HG03520 (cell line): Measurements from ENCODE around the gene WDFY3.

Source experiments
- ATAC-seq: cut with Tn5 transposase; IDR thresholded peaks from one replicate; pipeline ENCODE4 v1.9.1; 2021; ENCODE audit warnings: mild to moderate bottlenecking, moderate library complexity; ENCODE audit not compliant: unreplicated experiment

Gene WDFY3

GRCh38 chr4:84966382-84967242 lies at the start of gene WDFY3:
Gene WDFY3, minus strand, starts transcription at chr4:84966690. Its CDS starts 106,099 bp downstream, at chr4:84860591.
- ATAC-seq: no peak

- ATAC-seq: no peak
Measured at GRCh38 chr4:85005865-85006377, 39.4 kb upstream of the WDFY3 start.

DNA sequence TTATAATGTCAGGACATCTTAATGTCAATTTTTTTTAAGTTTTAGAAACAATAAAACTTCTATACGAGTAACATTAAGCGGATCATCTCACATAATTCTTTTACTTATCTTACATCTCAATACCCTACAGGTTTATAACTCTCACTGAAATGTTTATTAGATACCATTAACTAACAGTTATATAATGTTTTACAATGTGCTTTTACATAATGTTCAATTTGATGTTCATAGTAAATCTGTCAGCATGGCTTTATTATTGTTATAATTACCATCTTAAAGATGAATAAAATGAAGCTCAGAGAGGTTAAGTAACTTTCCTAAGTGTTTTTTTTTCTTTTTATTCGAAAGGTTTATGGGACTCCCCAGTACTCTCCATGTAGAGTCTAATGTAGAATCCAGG lies 33.9 kb upstream of the WDFY3 start:
- no peak for ATAC-seq

DNA sequence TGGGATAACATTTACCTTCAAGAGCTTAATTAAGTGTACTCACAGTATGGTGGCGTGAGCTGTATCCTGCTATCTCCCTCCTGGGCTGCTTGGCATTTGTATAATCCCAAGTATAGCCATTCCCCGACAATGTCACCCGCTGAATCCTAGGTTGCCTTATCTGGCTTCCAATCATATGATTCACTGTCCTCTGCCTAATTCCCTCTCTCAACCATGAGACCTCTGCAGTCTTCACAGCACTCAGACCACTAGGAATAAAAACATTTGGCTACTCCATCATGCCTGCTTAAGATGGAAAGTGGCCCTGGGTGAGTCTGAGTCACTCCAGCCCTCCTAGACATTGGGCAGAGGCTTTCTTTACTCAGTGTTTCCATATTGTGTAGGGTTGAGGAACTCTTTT lies 28.9 kb upstream of the WDFY3 start:
- no peak for ATAC-seq

GRCh38 chr4:84994280-84994679 lies 27.8 kb upstream of the WDFY3 start:
- no peak for ATAC-seq

DNA sequence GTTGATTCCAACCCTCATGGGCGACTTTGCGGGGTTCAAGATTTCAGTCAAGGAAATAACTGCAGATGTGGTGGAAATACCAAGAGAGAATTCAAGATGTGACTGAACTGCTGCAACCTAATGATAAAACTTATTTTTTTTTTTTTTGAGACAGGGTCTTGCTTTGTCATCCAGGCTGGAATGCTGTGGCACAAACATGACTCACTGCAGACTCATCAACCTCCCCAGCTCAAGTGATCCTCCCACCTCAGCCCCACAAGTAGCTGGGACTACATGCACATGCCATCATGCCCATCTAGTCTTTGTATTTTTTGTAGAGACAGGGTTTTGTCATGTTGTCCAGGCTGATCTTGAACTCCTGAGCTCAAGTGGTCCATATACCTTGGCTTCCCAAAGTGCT lies 19.5 kb upstream of the WDFY3 start:
- no peak for ATAC-seq

- no peak for ATAC-seq
Measured at GRCh38 chr4:84977396-84977795, 10.9 kb upstream of the WDFY3 start.

DNA sequence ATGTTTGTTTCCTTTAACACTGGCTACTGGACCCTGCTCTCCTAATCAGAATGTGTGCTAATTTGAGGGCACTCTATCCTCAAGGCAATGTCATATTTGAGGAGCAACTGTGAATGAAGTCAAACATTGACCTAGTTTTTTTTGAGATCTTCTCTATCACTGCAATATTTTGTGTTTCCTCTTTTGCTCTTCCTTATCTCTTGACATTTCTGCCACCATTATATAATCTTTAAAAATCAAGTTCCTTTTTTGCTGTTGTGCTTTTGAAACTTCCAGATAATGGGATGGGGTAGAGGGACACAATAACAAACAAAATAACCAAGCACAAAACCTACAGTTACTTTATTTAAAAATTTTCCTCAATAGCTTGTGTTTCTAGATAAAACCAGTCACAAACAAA lies 7.4 kb upstream of the WDFY3 start:
- ATAC-seq: no peak

DNA sequence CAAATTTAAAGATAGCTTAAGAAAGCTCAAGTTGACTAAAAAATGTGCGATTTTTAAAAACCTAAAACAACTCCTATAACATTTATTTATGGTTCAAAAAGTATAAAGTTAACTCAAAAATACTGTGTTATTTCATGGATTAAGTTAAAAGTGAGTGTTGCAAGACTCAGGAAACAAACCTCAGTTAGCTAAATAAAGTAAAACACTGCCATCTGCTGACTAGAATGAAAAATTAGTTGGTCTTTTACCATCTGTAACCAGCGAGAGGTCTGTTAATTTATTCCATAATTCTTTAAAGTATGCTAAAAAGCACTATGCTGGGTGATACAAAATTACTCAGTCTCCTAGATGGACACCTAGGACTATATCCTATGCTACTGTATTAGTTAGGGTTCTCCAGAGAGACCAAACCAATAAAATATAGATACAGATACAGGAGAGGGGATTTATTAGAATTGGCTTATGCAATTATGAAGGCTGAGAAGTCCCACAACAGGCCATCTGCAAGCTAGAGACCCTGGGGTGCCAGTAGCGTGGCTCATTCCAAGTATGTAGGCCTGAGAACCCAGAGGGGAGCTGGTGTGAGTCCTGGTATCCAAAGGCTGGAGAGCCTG lies 4.9 kb upstream of the WDFY3 start:
- no peak for ATAC-seq

- no peak for ATAC-seq
Measured at GRCh38 chr4:84968925-84969324, 2.4 kb upstream of the WDFY3 start.

DNA sequence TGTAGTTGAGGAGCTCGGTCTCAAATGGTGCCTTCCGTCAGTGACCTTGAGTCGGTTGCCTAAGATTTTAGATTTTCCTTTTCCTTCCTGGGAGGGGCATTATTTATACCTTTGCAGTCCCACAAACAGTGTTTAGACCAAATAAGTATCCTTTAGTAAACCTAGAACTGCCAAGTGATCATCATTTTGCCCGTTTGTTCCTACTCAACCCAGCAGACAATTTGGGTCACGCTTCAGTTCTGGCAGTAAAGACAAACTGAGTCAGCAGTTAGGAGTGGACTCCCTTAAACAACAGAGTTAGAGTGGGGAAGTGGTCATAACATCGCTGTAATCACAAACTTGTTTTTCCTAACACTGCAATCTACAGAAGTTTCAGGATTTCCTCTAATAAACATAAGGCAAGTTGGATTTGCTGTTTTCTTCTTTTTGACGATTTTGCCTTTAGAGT lies 777 bp upstream of the WDFY3 start:
- ATAC-seq: no peak

DNA sequence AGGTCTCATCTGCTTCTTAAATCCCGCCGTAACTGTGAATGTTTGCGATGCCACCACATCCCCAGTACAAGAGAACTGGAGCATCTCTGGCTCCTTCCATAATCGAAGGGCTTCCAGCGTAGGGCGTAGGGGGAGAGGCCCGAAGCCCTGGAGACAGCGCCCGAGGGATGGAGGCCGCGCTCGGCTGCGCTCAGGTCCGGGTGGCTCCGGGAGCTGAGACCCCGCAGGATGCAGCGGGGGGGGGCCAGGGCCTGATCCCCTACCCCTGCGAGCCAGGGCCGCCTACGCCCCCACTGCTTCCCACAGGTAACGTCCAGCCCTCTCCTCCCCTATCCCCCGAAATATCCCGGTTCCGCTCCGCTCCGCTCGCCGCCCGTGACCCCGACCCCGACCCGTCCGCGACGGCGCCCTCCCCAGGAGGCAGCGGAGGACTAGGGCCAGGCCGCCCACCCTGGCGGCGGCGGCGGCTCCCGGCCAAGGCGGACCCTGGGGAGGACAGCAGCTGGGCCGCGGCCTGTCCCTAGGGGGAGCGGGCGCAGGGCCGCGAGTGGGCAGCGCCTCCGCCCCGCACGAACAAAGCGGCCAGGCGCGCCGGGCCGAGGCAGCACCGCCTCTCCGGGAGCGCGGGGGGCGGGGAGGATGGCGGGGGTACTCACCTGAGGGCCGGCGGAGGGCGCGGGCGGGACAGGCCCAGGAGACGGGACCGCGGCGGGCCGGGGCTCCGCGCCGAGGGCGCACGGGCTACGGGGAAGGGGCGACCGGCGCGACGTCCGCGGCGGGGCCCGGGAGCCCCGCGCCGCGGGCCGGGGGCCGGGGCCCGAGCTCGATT lies 723 bp downstream of the WDFY3 start:
- ATAC-seq: no peak

DNA sequence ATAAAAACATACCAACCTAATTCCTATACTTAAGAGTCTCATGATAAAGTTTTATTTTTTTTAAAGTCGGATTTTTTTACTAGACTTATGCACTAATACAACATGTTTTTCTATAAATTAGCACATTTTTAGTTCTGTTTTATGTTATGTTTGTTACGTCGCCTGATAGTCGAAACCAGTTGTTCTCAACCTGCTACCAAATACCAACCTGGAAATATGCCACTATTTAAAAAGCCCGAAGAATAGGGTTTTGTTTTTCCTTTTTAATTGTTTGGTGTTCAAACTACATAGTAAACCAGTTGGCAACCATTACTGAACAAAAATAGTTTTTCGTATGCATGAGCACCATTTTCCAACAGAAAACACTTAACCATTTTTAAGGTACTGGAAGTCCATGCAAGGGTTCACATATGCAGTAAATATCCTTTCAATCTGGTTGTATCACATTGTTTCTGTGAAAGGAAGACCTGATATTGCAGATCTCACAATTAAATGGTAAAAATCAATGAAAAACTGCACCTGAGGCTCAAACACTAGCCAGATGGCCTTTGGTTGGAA lies 1.4 kb downstream of the WDFY3 start:
- ATAC-seq: no peak

- no peak for ATAC-seq
Measured at GRCh38 chr4:84962102-84962501, 4.4 kb downstream of the WDFY3 start.

DNA sequence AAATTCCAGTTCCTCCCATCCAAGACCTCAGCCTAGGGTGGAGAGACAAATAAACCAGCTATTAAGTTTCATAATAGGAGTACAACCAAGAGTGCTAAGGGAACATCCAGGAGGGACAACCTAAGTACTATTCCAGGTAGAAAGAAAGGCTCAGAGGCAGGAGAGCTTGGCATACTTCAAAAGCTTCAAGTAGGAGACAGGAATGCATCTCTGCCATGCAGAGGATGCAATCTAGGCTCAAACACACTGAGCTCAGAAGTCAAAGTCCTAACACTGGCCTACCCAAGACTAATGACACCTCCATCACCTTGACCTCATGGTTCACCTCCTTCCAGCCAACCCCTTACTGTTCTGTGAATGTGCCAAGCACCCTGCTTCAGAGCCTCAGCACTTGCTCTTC lies 8.1 kb downstream of the WDFY3 start:
- ATAC-seq: no peak

- no peak for ATAC-seq
Measured at GRCh38 chr4:84957514-84958420, 8.7 kb downstream of the WDFY3 start.

DNA sequence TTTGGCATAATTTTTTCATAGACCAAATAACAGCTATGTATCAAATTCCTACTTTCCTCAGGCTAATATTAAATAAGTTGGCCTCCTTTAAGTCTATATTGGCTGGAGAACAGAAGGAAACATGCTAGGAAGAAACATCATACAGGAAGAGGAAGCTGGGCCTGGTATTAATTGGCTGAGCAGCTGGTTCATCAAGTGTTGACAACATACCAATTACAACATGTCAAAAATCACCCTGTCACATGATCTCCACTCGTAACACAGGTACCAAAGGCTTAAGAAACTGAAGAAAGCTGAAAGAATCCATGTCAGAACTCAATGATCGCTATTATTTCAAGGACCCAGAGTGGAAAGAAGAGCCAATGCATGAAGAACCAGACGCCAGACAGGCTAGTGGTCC lies 10.5 kb downstream of the WDFY3 start:
- ATAC-seq: no peak

- ATAC-seq: no peak
Measured at GRCh38 chr4:84954982-84955567, 11.4 kb downstream of the WDFY3 start.

DNA sequence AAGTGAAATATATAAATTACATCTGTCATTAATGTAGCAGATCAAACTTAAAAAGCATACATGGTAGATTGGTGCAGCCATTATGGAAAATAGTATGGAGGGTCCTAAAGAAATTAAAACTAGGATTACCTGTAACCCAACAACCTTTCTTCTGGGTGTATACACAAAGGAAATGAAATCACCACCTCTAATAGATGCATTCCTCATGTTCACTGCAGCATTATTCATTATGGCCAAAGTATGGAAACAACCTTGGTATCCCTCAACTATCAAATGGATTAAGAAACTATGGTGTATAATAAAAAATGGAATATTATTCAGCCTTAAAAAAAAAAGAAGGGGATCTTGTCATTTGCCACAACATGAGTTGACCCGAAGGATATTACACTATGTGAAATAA lies 13.7 kb downstream of the WDFY3 start:
- ATAC-seq: no peak

- ATAC-seq: no peak
Measured at GRCh38 chr4:84952004-84952403, 14.5 kb downstream of the WDFY3 start.
